8988T (cell line): Measurements from ENCODE around the gene MAP2K2.

Experiments
- DNase-seq: peaks from one replicate; pipeline ENCODE4 v3.0.0; 2011

MAP2K2 gene

GRCh38 chr19:4097501-4097900, 26.4 kb downstream of the MAP2K2 start:
- DNase-seq: no peak

GRCh38 chr19:4096049-4096892, 27.7 kb downstream of the MAP2K2 start:
- no peak for DNase-seq

- DNase-seq: no peak
Observed at GRCh38 chr19:4095488-4095844, 28.5 kb downstream of the MAP2K2 start.

- DNase-seq: no peak
Observed at GRCh38 chr19:4094761-4095487, 29.0 kb downstream of the MAP2K2 start.

- no peak for DNase-seq
Observed at GRCh38 chr19:4094291-4094690, 29.6 kb downstream of the MAP2K2 start.

- DNase-seq: no peak
Observed at GRCh38 chr19:4093643-4094175, 30.2 kb downstream of the MAP2K2 start.

GRCh38 chr19:4090356-4091220, 33.3 kb downstream of the MAP2K2 start:
- no peak for DNase-seq

GRCh38 chr19:4089946-4090345, 34.0 kb downstream of the MAP2K2 start:
- no peak for DNase-seq

- no peak for DNase-seq
Observed at GRCh38 chr19:4089400-4089908, 34.5 kb downstream of the MAP2K2 start.

- DNase-seq: no peak
Observed at GRCh38 chr19:4088975-4089374, 34.9 kb downstream of the MAP2K2 start.

GRCh38 chr19:4087787-4088679, 35.9 kb downstream of the MAP2K2 start:
- no peak for DNase-seq

GRCh38 chr19:4086411-4086867, 37.5 kb downstream of the MAP2K2 start:
- DNase-seq: no peak

- no peak for DNase-seq
Observed at GRCh38 chr19:4084547-4084877, 39.4 kb downstream of the MAP2K2 start.

GRCh38 chr19:4083677-4084546, 40.0 kb downstream of the MAP2K2 start:
- no peak for DNase-seq

- no peak for DNase-seq
Observed at GRCh38 chr19:4082172-4082571, 41.8 kb downstream of the MAP2K2 start.

- DNase-seq: no peak
Observed at GRCh38 chr19:4081441-4082129, 42.3 kb downstream of the MAP2K2 start.

GRCh38 chr19:4080473-4080872, 43.4 kb downstream of the MAP2K2 start:
- no peak for DNase-seq

- DNase-seq: no peak
Observed at GRCh38 chr19:4077800-4078684, 45.9 kb downstream of the MAP2K2 start.

- DNase-seq: no peak
Observed at GRCh38 chr19:4077007-4077374, 46.9 kb downstream of the MAP2K2 start.
